Right hindlimb (tissue), 1 donor: ENCODE data around the gene SCARB2.
"Not testable (repeated sequence)": the region's sequence is repeated elsewhere in the genome, so short reads cannot be mapped to it uniquely, and the experiment has no call there.

Experiments used
- DNase-seq: peaks from one replicate; pipeline ENCODE4 v3.0.0-alpha.2; 2018

Gene SCARB2

GRCh38 chr4:76213415-76214176 lies at the start of gene SCARB2:
Gene SCARB2 (minus strand): TSS chr4:76213824. CDS start chr4:76213543, 281 bp downstream.
- peak; percentile 90 for DNase-seq

GRCh38 chr4:76260571-76260970 lies 46.9 kb upstream of the SCARB2 start:
- DNase-seq, result no peak

GRCh38 chr4:76257824-76258223 lies 44.2 kb upstream of the SCARB2 start:
- DNase-seq, result no peak

GRCh38 chr4:76256968-76257367 lies 43.3 kb upstream of the SCARB2 start:
- DNase-seq, result no peak

- DNase-seq, result no peak
Observed at GRCh38 chr4:76256032-76256431, 42.4 kb upstream of the SCARB2 start.

- no peak for DNase-seq
Observed at GRCh38 chr4:76253511-76253910, 39.9 kb upstream of the SCARB2 start.

GRCh38 chr4:76252271-76252653 lies 38.6 kb upstream of the SCARB2 start:
- no peak for DNase-seq

- DNase-seq, result peak; percentile 80
Observed at GRCh38 chr4:76251441-76252270, 38.0 kb upstream of the SCARB2 start, which contains the start of gene FAM47E. Gene FAM47E (plus strand): TSS chr4:76251721. CDS start chr4:76251747, 26 bp downstream.

- DNase-seq, result no peak
Observed at GRCh38 chr4:76250962-76251361, 37.3 kb upstream of the SCARB2 start.

GRCh38 chr4:76246852-76247251 lies 33.2 kb upstream of the SCARB2 start:
- no peak for DNase-seq

- DNase-seq, result no peak
Observed at GRCh38 chr4:76246025-76246424, 32.4 kb upstream of the SCARB2 start.

- not testable (repeated sequence) for DNase-seq
Observed at GRCh38 chr4:76243877-76244276, 30.3 kb upstream of the SCARB2 start.

- DNase-seq, result no peak
Observed at GRCh38 chr4:76240236-76240635, 26.6 kb upstream of the SCARB2 start.

GRCh38 chr4:76238701-76239100 lies 25.1 kb upstream of the SCARB2 start:
- DNase-seq, result no peak

GRCh38 chr4:76238236-76238635 lies 24.6 kb upstream of the SCARB2 start:
- no peak for DNase-seq

- DNase-seq, result no peak
Observed at GRCh38 chr4:76235915-76236314, 22.3 kb upstream of the SCARB2 start.

GRCh38 chr4:76235407-76235806 lies 21.8 kb upstream of the SCARB2 start:
- DNase-seq, result no peak

- DNase-seq, result no peak
Observed at GRCh38 chr4:76234679-76235044, 21.0 kb upstream of the SCARB2 start.

GRCh38 chr4:76233967-76234678 lies 20.5 kb upstream of the SCARB2 start:
- DNase-seq, result no peak

GRCh38 chr4:76233529-76233928 lies 19.9 kb upstream of the SCARB2 start:
- DNase-seq, result no peak

GRCh38 chr4:76233083-76233482 lies 19.5 kb upstream of the SCARB2 start:
- no peak for DNase-seq

- no peak for DNase-seq
Observed at GRCh38 chr4:76232681-76233080, 19.1 kb upstream of the SCARB2 start.

- DNase-seq, result no peak
Observed at GRCh38 chr4:76226418-76226817, 12.8 kb upstream of the SCARB2 start.
